ENCODE measurements around the gene EVI2B. TPM values are rescaled to one million over a fixed set of nuclear protein-coding genes. Genes with fewer than 3 reads are reported as not detected.
"Not testable (repeated sequence)": the region's sequence is repeated elsewhere in the genome, so short reads cannot be mapped to it uniquely, and the experiment has no call there.

EVI2B gene
- total RNA-seq, 4 donors from 2014 or later, result 1.2 to 4.2 (median 2.5) TPM

GRCh38 chr17:31349454-31349853 is 35.6 kb upstream of the EVI2B start:
- no peaks in the 10 kb centered on the region for H3K27me3 ChIP-seq
- no peak overlapping the region for H3K4me3 ChIP-seq
- no peaks in the 10 kb centered on the region for H3K9me3 ChIP-seq
- intact Hi-C loops (cut with DNase I; ENCODE audit: low total_unique reads), result no loop called here
- no peaks in the 10 kb centered on the region for H3K4me1 ChIP-seq
- no peak for ATAC-seq
- DNase-seq, result no peak
- TF ChIP-seq POLR2A (IDR thresholded peaks at IDR 0.05), result no peak
- TF ChIP-seq, protein P1, sequence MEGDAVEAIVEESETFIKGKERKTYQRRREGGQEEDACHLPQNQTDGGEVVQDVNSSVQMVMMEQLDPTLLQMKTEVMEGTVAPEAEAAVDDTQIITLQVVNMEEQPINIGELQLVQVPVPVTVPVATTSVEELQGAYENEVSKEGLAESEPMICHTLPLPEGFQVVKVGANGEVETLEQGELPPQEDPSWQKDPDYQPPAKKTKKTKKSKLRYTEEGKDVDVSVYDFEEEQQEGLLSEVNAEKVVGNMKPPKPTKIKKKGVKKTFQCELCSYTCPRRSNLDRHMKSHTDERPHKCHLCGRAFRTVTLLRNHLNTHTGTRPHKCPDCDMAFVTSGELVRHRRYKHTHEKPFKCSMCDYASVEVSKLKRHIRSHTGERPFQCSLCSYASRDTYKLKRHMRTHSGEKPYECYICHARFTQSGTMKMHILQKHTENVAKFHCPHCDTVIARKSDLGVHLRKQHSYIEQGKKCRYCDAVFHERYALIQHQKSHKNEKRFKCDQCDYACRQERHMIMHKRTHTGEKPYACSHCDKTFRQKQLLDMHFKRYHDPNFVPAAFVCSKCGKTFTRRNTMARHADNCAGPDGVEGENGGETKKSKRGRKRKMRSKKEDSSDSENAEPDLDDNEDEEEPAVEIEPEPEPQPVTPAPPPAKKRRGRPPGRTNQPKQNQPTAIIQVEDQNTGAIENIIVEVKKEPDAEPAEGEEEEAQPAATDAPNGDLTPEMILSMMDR (IDR thresholded peaks at IDR 0.05 in 4 of 5, conservative IDR thresholded peaks at IDR 0.05 in 1 of 5), result no peak
- H3K27ac ChIP-seq, result no peak overlapping the region
- peaks cover 0 to 38% of the 10 kb centered on the region in 2 donors for H3K36me3 ChIP-seq
- in situ Hi-C loops (cut with MboI; ENCODE audit: low sequenced_read_pairs in 4 of 4), result loop anchor here in 1 of 4 donors (25.0 kb wide), 1 partner anchor 112 kb away; no protein-coding TSS in a partner anchor

DNA sequence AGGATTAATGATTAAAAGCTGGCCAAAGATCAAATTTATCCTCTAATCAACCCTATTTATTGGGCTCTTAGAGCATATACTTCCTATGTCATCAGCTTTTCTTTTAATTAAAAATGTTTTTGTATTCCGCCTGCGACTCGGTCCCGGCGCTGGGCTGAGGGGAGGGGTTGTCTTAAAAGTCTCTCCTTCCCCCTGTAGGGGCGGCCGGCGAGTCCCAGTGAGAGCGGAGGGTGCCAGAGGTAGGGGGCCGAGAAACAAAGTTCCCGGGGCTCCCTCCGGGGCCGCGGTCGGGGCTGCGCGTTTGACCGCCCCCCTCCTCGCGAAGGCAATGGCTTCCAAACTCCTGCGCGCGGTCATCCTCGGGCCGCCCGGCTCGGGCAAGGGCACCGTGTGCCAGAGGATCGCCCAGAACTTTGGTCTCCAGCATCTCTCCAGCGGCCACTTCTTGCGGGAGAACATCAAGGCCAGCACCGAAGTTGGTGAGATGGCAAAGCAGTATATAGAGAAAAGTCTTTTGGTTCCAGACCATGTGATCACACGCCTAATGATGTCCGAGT is 31.4 kb upstream of the EVI2B start:
- H3K27ac ChIP-seq; H3K4me3 ChIP-seq; ATAC-seq; DNase-seq; H3K4me1 ChIP-seq; intact Hi-C loops (cut with DNase I; ENCODE audit: low total_unique reads); H3K9me3 ChIP-seq; H3K27me3 ChIP-seq; H3K36me3 ChIP-seq: not testable (repeated sequence)
- in situ Hi-C loops (cut with MboI; ENCODE audit: low sequenced_read_pairs in 4 of 4), result loop anchor here in 1 of 4 donors (25.0 kb wide), 1 partner anchor 108 kb away; no protein-coding TSS in a partner anchor

DNA sequence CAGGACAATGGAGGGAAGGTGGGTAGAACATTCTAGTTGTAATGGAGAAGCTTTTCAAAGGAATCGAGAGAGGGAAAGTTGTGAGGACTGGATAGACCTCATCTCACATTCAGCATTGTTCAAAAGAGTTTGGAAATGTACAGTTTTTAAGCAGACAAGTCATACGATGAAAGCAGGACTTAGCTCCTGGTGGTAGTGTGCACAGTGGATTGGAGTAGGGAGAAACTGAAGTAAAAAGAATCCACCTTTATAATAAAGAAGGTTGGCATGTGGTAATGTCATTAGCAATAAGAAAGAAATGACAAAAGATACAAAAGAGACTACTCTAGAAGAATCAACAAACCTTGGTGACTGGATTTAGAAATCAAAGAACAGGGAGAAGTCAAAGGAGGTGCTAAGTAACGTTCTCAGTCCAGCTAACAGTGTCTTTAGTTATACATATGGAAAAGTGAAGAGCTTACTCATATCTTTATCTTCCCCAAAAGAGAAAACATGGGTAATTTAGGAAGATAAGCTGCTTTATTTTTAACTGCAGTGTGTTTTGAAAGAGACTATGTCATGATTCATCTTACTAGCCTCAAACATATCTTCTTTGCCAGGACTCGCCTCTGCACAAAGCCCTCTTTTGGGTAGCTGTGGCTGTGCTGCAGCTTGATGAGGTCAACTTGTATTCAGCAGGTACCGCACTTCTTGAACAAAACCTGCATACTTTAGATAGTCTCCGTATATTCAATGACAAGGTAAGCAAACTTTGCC is 26.2 kb upstream of the EVI2B start:
- Histone ChIP-seq H3K9me3 (no peaks in the 10 kb centered on the region), H3K27ac (no peak overlapping the region)

GRCh38 chr17:31329221-31329620 is 15.4 kb upstream of the EVI2B start:
- DNase-seq (no peak), ATAC-seq (no peak)
- no peaks in the 10 kb centered on the region for H3K27me3 ChIP-seq
- H3K36me3 ChIP-seq, result peaks cover 0 to 11% of the 10 kb centered on the region in 2 donors
- H3K27ac ChIP-seq, result no peak overlapping the region
- in situ Hi-C loops (cut with MboI; ENCODE audit: low sequenced_read_pairs in 4 of 4) (loop anchor here in 1 of 4 donors (25.0 kb wide), 1 partner anchor 92 kb away; no protein-coding TSS in a partner anchor), intact Hi-C loops (cut with DNase I; ENCODE audit: low total_unique reads) (no loop called here)
- H3K9me3 ChIP-seq, result no peaks in the 10 kb centered on the region
- TF ChIP-seq, protein P1 (IDR thresholded peaks at IDR 0.05 in 4 of 5, conservative IDR thresholded peaks at IDR 0.05 in 1 of 5), result no peak
- TF ChIP-seq POLR2A (IDR thresholded peaks at IDR 0.05), result no peak
- H3K4me3 ChIP-seq, result no peak overlapping the region
- H3K4me1 ChIP-seq, result no peaks in the 10 kb centered on the region

More for the DNA sequence above, 26.2 kb upstream of the EVI2B start:
- H3K4me1 ChIP-seq, result no peaks in the 10 kb centered on the region
- no peak for ATAC-seq
- no peak for TF ChIP-seq POLR2A (IDR thresholded peaks at IDR 0.05)
- TF ChIP-seq, protein P1 (IDR thresholded peaks at IDR 0.05 in 4 of 5, conservative IDR thresholded peaks at IDR 0.05 in 1 of 5), result no peak
- in situ Hi-C loops (cut with MboI; ENCODE audit: low sequenced_read_pairs in 4 of 4), result loop anchor here in 1 of 4 donors (25.0 kb wide), 1 partner anchor 103 kb away; no protein-coding TSS in a partner anchor
- no peak for DNase-seq
- intact Hi-C loops (cut with DNase I; ENCODE audit: low total_unique reads), result no loop called here
- no peaks in the 10 kb centered on the region for H3K27me3 ChIP-seq
- H3K36me3 ChIP-seq, result peaks cover 0 to 24% of the 10 kb centered on the region in 2 donors
- H3K4me3 ChIP-seq, result no peak overlapping the region

DNA sequence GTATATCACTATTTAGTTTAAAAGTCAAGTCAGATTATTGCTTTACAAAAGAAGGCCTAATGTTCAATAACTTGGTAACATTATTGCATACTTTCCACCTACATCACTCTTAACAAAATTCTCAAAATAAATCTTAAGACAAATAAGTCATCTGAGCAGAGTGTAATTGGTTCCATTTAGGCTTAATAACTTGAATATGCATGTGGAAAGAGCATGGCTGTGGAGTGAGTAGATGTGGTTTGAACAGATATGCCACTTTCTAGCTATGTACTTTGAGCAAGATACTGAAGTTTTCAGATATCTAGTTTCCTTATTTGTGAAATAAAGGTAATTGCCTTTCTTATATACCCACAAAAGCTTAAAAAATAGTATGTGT is 14.3 kb upstream of the EVI2B start:
- TF ChIP-seq, protein P1 (IDR thresholded peaks at IDR 0.05 in 4 of 5, conservative IDR thresholded peaks at IDR 0.05 in 1 of 5), result no peak
- TF ChIP-seq POLR2A (IDR thresholded peaks at IDR 0.05), result no peak
- DNase-seq, result no peak
- H3K9me3 ChIP-seq, result no peaks in the 10 kb centered on the region
- H3K27ac ChIP-seq, result no peak overlapping the region
- H3K36me3 ChIP-seq, result peaks cover 0 to 6% of the 10 kb centered on the region in 2 donors
- intact Hi-C loops (cut with DNase I; ENCODE audit: low total_unique reads) (no loop called here), in situ Hi-C loops (cut with MboI; ENCODE audit: low sequenced_read_pairs in 4 of 4) (loop anchor here in 1 of 4 donors (25.0 kb wide), 1 partner anchor 91 kb away; no protein-coding TSS in a partner anchor)
- ATAC-seq, result no peak
- no peaks in the 10 kb centered on the region for H3K27me3 ChIP-seq
- no peaks in the 10 kb centered on the region for H3K4me1 ChIP-seq
- no peak overlapping the region for H3K4me3 ChIP-seq
